Measurements from ENCODE around the gene CCNE1.
"Not testable (repeated sequence)": the region's sequence is repeated elsewhere in the genome, so short reads cannot be mapped to it uniquely, and the experiment has no call there.

Gene CCNE1

GRCh38 chr19:29815231-29815630 lies 3.4 kb downstream of the CCNE1 start:
- no peak for DNase-seq (ENCODE audit: low read depth in 2 of 2)

- no peak for DNase-seq (ENCODE audit: low read depth in 2 of 2)
Observed at GRCh38 chr19:29817316-29817715, 5.5 kb downstream of the CCNE1 start.

GRCh38 chr19:29819300-29819699 lies 7.5 kb downstream of the CCNE1 start:
- DNase-seq (ENCODE audit: low read depth in 2 of 2) = no peak

GRCh38 chr19:29819986-29820385 lies 8.2 kb downstream of the CCNE1 start:
- DNase-seq (ENCODE audit: low read depth in 2 of 2) = no peak

- DNase-seq (ENCODE audit: low read depth in 2 of 2) = no peak
Observed at GRCh38 chr19:29823581-29824330, 12.0 kb downstream of the CCNE1 start.

GRCh38 chr19:29825263-29825662 lies 13.5 kb downstream of the CCNE1 start:
- not testable (repeated sequence) for DNase-seq (ENCODE audit: low read depth in 2 of 2)

GRCh38 chr19:29831041-29831548 lies 19.3 kb downstream of the CCNE1 start:
- DNase-seq (ENCODE audit: low read depth in 2 of 2) = peak; percentile 34 to 40

GRCh38 chr19:29831686-29832085 lies 19.9 kb downstream of the CCNE1 start:
- DNase-seq (ENCODE audit: low read depth in 2 of 2) = no peak

- no peak for DNase-seq (ENCODE audit: low read depth in 2 of 2)
Observed at GRCh38 chr19:29832801-29833200, 21.0 kb downstream of the CCNE1 start.

GRCh38 chr19:29833614-29834261 lies 21.9 kb downstream of the CCNE1 start:
- DNase-seq (ENCODE audit: low read depth in 2 of 2) = no peak

GRCh38 chr19:29834991-29835846 lies 23.4 kb downstream of the CCNE1 start:
- no peak for DNase-seq (ENCODE audit: low read depth in 2 of 2)

- no peak for DNase-seq (ENCODE audit: low read depth in 2 of 2)
Observed at GRCh38 chr19:29836409-29836825, 24.6 kb downstream of the CCNE1 start.

- DNase-seq (ENCODE audit: low read depth in 2 of 2) = peak; percentile 26 to 40
Observed at GRCh38 chr19:29837448-29837981, 25.7 kb downstream of the CCNE1 start.

GRCh38 chr19:29837996-29838395 lies 26.2 kb downstream of the CCNE1 start:
- no peak for DNase-seq (ENCODE audit: low read depth in 2 of 2)

GRCh38 chr19:29840066-29840950 lies 28.5 kb downstream of the CCNE1 start:
- no peak for DNase-seq (ENCODE audit: low read depth in 2 of 2)

- DNase-seq (ENCODE audit: low read depth in 2 of 2) = no peak
Observed at GRCh38 chr19:29841209-29841558, 29.4 kb downstream of the CCNE1 start.

- no peak for DNase-seq (ENCODE audit: low read depth in 2 of 2)
Observed at GRCh38 chr19:29841559-29842367, 30.0 kb downstream of the CCNE1 start.

GRCh38 chr19:29842471-29843179 lies 30.8 kb downstream of the CCNE1 start:
- no peak for DNase-seq (ENCODE audit: low read depth in 2 of 2)
